OCI-M2 (cell line): ENCODE data around the gene HNF1A.

Experiments used
- DNase-seq: peaks from one replicate; lab custom pipeline; 2025; ENCODE audit not compliant: unreplicated experiment; lab: John Stamatoyannopoulos, UW

Gene HNF1A

GRCh38 chr12:120984351-120984898 is 6.1 kb downstream of the HNF1A start:
- no peak for DNase-seq

GRCh38 chr12:120988234-120988633 is 9.9 kb downstream of the HNF1A start:
- DNase-seq, result no peak

GRCh38 chr12:120988658-120989057 is 10.3 kb downstream of the HNF1A start:
- DNase-seq, result no peak

GRCh38 chr12:120989687-120990086 is 11.3 kb downstream of the HNF1A start:
- no peak for DNase-seq

GRCh38 chr12:120990487-120991055 is 12.2 kb downstream of the HNF1A start:
- no peak for DNase-seq

GRCh38 chr12:120991965-120992364 is 13.6 kb downstream of the HNF1A start:
- no peak for DNase-seq

GRCh38 chr12:120992989-120993388 is 14.6 kb downstream of the HNF1A start:
- DNase-seq, result no peak

- DNase-seq, result no peak
These were observed 15.2 kb downstream of the HNF1A start for GRCh38 chr12:120993496-120993895.

GRCh38 chr12:120994059-120994458 is 15.7 kb downstream of the HNF1A start:
- no peak for DNase-seq

GRCh38 chr12:120994589-120995337 is 16.4 kb downstream of the HNF1A start:
- no peak for DNase-seq

- DNase-seq, result no peak
These were observed 17.9 kb downstream of the HNF1A start for GRCh38 chr12:120996133-120996746.

- no peak for DNase-seq
These were observed 19.1 kb downstream of the HNF1A start for GRCh38 chr12:120997448-120997847.

GRCh38 chr12:120998435-120998834 is 20.1 kb downstream of the HNF1A start:
- DNase-seq, result no peak

- DNase-seq, result no peak
These were observed 21.1 kb downstream of the HNF1A start for GRCh38 chr12:120999191-121000120.

- DNase-seq, result no peak
These were observed 22.2 kb downstream of the HNF1A start for GRCh38 chr12:121000530-121000929.

GRCh38 chr12:121001060-121001459 is 22.7 kb downstream of the HNF1A start:
- DNase-seq, result no peak

- DNase-seq, result no peak
These were observed 23.6 kb downstream of the HNF1A start for GRCh38 chr12:121001841-121002483.

GRCh38 chr12:121003650-121004049 is 25.3 kb downstream of the HNF1A start:
- no peak for DNase-seq

- DNase-seq, result no peak
These were observed 26.0 kb downstream of the HNF1A start for GRCh38 chr12:121004253-121004815.

GRCh38 chr12:121005346-121005815 is 27.0 kb downstream of the HNF1A start:
- DNase-seq, result no peak
